DND-41 (cell line): ENCODE measurements around the gene DHRSX.

ENCODE experiments used
- EZH2 ChIP-seq: IDR thresholded peaks from 3 replicates; pipeline ENCODE4 v1.6.1; 2012; ENCODE audit warnings: borderline replicate concordance, low read depth, mild to moderate bottlenecking, moderate library complexity, low read length, inconsistent platforms; ENCODE audit not compliant: severe bottlenecking
- TF ChIP-seq, protein P1 (sequence below): IDR thresholded peaks from 2 replicates; pipeline ENCODE4 v1.5.1; 2012; ENCODE audit warnings: borderline replicate concordance, low read length, moderate library complexity, mild to moderate bottlenecking; ENCODE audit not compliant: poor library complexity, severe bottlenecking; ENCODE audit errors: extremely low read depth

DNA sequence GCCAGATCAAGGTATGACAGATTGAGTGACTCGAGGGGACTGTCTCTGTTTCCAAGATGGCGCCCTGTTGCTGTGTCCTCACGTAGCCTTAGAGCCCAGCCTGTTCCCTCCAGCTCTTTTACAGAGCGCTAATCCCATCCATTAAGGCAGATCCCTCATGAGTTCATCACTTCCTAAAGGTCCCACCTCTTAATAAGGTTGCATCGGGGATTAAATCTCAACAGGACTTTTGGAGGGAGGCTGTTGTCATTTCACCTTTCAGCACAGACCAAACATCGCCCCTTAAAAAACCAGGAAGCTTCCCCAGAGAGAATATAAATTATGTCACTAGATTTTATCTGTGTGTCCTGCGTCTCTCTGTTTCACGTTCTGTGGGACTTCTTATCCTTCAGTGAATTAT is 32.6 kb upstream of the DHRSX start:
- TF ChIP-seq, protein P1, sequence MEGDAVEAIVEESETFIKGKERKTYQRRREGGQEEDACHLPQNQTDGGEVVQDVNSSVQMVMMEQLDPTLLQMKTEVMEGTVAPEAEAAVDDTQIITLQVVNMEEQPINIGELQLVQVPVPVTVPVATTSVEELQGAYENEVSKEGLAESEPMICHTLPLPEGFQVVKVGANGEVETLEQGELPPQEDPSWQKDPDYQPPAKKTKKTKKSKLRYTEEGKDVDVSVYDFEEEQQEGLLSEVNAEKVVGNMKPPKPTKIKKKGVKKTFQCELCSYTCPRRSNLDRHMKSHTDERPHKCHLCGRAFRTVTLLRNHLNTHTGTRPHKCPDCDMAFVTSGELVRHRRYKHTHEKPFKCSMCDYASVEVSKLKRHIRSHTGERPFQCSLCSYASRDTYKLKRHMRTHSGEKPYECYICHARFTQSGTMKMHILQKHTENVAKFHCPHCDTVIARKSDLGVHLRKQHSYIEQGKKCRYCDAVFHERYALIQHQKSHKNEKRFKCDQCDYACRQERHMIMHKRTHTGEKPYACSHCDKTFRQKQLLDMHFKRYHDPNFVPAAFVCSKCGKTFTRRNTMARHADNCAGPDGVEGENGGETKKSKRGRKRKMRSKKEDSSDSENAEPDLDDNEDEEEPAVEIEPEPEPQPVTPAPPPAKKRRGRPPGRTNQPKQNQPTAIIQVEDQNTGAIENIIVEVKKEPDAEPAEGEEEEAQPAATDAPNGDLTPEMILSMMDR, result no peak
- no peak for TF ChIP-seq EZH2
